ENCODE results near the gene APBA2.
"Not testable (repeated sequence)": the region's sequence is repeated elsewhere in the genome, so short reads cannot be mapped to it uniquely, and the experiment has no call there.

The APBA2 gene

GRCh38 chr15:29016518-29016917, 130.7 kb downstream of the APBA2 start:
- DNase-seq, result no peak

GRCh38 chr15:29018120-29018805, 132.5 kb downstream of the APBA2 start:
- DNase-seq, result no peak

GRCh38 chr15:29018995-29019976, 133.5 kb downstream of the APBA2 start:
- no peak for DNase-seq

- no peak for DNase-seq
These were observed 136.1 kb downstream of the APBA2 start for GRCh38 chr15:29021857-29022256.

DNA sequence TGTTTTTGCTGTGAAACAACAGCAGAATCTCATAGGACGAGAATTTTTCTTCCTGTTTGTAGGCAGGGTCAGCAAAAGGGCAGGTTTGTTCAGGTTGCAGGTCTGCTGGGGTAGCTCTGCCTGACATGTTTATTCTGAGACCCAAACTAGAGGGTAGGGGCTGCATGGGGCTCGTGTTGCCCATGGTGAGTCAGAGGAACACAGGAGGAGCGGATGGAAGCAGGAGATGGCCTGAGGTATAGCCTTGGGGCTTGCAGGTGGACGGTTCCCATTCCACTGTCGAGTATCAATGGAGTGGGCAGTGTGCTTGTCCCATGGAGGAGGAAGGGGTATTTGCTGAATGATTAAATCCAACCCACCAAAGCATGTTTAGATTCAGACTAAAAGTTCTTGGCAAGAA, 138.9 kb downstream of the APBA2 start:
- no peak for DNase-seq

DNA sequence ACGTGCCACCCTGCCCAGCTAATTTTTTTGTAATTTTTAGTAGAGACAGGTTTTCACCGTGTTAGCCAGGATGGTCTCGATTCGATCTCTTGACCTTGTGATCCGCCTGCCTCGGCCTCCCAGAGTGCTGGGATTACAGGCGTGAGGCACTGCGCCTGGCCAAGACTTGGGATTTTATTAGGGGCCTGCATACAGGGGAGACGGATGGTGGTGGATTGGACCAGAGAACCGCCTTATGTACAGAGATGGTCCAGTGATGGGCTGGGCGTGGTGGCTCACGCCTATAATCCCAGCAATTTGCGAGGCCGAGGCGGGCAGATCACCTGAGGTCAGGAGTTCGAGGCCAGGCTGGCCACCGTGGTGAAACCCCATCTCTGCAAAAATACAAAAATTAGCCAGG, 139.6 kb downstream of the APBA2 start:
- DNase-seq, result not testable (repeated sequence)

GRCh38 chr15:29028158-29028557, 142.4 kb downstream of the APBA2 start:
- not testable (repeated sequence) for DNase-seq

GRCh38 chr15:29029651-29030195, 143.9 kb downstream of the APBA2 start:
- no peak for DNase-seq

- no peak for DNase-seq
These were observed 145.9 kb downstream of the APBA2 start for GRCh38 chr15:29031502-29032228.

DNA sequence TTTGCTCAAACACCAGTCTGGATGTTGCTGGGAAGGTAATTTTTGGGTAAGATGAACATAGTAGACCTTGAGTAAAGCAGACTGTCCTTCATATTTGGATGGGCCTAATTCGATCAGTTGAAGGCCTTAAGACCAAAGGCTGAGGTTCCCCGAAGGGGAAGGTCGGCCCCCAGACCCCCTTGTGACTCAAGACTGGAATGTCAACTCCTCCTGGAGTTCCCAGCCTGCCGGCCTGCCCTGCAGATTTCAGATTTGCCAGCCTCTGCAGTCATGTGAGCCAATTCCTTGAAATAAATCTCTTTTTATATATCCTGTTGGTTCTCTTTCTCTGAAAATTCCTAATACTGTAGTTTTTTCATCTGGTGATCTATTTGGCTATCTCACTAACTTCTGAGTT, 146.5 kb downstream of the APBA2 start:
- DNase-seq, result no peak

- DNase-seq, result no peak
These were observed 147.0 kb downstream of the APBA2 start for GRCh38 chr15:29032751-29033150.

- no peak for DNase-seq
These were observed 148.4 kb downstream of the APBA2 start for GRCh38 chr15:29034151-29034550.

DNA sequence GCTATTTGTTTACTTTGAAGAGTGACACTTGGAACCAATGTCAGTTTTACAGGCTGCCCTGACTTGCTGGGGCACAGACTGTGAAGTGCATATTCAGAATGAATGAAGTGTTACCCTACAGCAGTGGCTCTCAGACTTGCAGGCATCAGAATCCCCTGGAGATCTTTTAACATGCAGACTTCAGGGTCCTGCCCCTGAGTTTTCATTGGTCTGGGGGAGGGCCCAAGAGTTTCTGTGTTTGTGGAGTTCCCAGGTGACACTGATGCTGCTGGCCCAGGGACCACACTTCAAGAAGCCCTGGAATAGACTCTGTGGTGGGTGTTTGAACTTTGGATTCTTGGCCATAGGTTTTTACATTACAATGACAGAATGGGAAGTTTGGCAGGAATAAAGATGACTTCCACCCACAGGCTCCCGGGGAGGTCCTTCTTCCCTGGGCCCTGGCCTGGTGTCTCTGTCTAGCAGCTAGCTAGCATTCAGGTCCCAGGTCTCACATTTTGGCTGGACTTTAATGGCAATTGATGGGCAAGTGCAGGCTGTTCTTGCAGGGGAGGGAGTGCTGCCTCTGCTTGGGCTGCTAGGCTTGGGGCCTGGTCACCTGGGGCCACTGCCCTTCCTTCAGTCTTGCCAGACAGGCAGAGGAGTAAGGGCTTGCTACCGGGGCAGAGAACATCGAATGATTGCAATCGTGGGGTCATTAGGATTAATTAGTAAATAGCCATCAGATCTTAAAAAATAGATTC, 149.0 kb downstream of the APBA2 start:
- DNase-seq, result no peak

DNA sequence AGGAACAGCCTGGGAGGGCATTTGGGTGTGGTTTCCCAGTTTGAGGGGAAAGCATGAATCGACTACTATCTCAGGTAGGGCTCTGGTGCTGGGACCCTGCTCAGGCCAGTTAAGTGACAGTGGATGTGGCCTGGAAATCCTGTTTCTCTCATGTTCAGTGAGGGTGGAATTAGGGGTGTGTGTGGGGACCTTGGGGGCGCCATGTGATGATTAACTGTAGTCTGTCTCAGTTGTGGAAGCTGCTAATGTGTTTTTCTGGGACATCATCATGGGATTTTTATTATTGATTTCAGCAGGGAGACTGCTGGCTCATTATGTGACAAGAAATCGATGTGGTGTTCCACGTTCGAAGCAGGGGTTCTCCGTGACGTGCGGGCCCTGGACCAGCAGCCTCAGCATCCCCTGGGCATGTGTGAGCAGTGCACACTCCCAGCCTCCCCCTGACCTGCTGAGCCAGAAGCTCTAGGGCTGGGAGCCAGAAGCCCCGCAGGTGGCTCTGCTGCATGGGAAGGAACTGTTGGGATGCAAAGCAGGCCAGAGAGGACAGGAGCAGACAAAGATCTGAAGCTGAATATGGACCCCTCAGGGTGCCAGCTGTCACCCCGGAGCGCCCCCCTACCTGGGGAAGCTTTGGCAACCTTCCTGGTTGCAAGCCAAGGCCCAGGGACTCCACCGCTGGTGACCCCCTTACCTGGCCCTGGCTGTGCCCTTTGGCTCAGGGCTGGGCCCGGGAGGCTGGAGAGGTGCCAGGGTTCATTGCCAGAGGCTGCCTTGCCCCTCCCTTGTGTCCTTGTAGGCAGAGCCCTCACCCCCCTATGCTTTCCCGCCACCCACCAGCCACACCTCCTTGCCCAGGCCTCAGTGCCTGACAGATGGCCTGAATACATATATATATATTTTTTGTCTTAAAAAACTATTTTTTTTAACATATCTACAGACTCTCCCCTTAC, 149.8 kb downstream of the APBA2 start:
- no peak for DNase-seq

DNA sequence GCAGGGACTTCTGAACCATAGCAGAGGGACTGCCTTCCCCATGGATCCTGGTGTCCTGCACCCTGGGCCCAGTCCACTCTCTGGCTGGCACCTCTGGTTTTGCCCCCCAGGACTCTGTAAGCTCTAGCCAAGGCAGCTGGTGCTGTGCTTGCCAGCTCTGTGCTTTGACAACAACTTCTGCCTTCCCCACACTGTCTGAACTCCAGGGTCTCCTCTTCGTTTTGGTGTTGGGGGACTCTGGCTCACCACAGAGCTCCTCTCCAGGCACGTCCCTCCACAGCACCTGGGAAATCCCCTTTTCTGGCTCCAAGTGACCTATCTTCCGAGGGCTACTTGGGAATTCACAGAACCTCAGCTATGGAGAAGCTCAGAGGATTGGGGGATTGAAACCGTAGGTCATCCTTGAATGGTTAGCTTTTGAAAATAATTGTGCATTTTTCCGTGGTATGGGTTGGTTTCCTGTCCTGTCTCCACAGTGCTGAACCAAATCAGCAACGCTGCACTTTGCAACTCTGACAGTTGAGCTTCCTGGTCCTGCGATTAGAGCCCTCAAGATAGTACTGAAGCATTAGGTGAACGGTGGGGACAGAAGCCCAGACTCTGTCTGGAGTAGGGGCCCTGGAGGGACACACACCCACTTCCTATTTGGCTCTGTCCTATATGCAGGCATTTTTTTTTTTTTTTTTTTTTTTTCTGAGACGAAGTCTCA, 152.4 kb downstream of the APBA2 start:
- DNase-seq, result no peak

GRCh38 chr15:29039466-29040369, 153.9 kb downstream of the APBA2 start:
- DNase-seq, result no peak

DNA sequence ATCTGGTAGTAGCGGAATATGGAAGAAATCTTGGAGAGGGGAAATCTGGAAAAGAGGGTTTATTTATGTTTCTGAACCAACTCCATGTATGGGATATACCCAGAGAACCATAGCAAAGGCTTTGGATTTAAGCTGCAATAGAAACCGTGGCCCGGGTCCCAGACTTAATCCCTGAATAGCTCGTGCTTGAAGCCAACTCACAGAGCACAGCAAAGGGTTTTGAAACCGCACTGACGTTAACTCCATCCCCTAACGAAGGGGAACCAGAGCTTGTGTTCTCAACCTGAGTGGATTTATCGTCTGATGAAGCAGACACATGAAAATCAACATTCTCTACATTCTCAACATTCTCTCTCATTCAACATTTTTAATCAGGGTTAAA, 154.6 kb downstream of the APBA2 start:
- no peak for DNase-seq

GRCh38 chr15:29043736-29044502, 158.1 kb downstream of the APBA2 start:
- no peak for DNase-seq

- DNase-seq, result no peak
These were observed 158.7 kb downstream of the APBA2 start for GRCh38 chr15:29044503-29044901.
